ENCODE data around the gene FAM107B.
"Not testable (repeated sequence)": the region's sequence is repeated elsewhere in the genome, so short reads cannot be mapped to it uniquely, and the experiment has no call there.

Gene FAM107B

GRCh38 chr10:14659626-14660196, 115.0 kb downstream of the FAM107B start:
- no peak for TF ChIP-seq CTCF (IDR thresholded peaks at IDR 0.05)

GRCh38 chr10:14659137-14659536, 115.6 kb downstream of the FAM107B start:
- DNase-seq (ENCODE audit: low spot score); H3K4me3 ChIP-seq; H3K27ac ChIP-seq: not testable (repeated sequence)

More at GRCh38 chr10:14659626-14660196, 115.0 kb downstream of the FAM107B start:
- no peak overlapping the region for H3K4me3 ChIP-seq
- DNase-seq (ENCODE audit: low spot score) = no peak
- no peak overlapping the region for H3K27ac ChIP-seq

GRCh38 chr10:14658331-14659127, 116.2 kb downstream of the FAM107B start:
- DNase-seq (ENCODE audit: low spot score) = no peak
- TF ChIP-seq CTCF (IDR thresholded peaks at IDR 0.05) = no peak
- no peak overlapping the region for H3K27ac ChIP-seq
- H3K4me3 ChIP-seq = no peak overlapping the region

- no peak for DNase-seq (ENCODE audit: low spot score)
- H3K27ac ChIP-seq = no peak overlapping the region
- TF ChIP-seq CTCF (IDR thresholded peaks at IDR 0.05) = no peak
Measured at GRCh38 chr10:14656052-14656730, 118.5 kb downstream of the FAM107B start.

GRCh38 chr10:14654821-14655382, 119.8 kb downstream of the FAM107B start:
- no peak for TF ChIP-seq CTCF (IDR thresholded peaks at IDR 0.05)
- H3K4me3 ChIP-seq = no peak overlapping the region
- DNase-seq (ENCODE audit: low spot score) = no peak
- H3K27ac ChIP-seq = peak overlapping the region in 1 of 2 donors; percentile 85

More at GRCh38 chr10:14656052-14656730, 118.5 kb downstream of the FAM107B start:
- H3K4me3 ChIP-seq = no peak overlapping the region

GRCh38 chr10:14653271-14654161, 121.2 kb downstream of the FAM107B start:
- H3K4me3 ChIP-seq = peak overlapping the region; percentile 22
- DNase-seq (ENCODE audit: low spot score) = no peak
- peak overlapping the region; percentile 51 to 85 for H3K27ac ChIP-seq
- no peak for TF ChIP-seq CTCF (IDR thresholded peaks at IDR 0.05)

Measured in coronary artery (tissue), 2 donors.